ENCODE results near the gene SEPTIN2.
A peak's percentile ranks its signal among the peaks of the same experiment; 100 is the strongest.
"Not testable (repeated sequence)": the region's sequence is repeated elsewhere in the genome, so short reads cannot be mapped to it uniquely, and the experiment has no call there.

The SEPTIN2 gene

GRCh38 chr2:241315093-241315878 is 439 bp upstream of the SEPTIN2 start, which contains the start of gene HDLBP:
TSS of gene HDLBP (minus strand) at chr2:241315672. CDS start at chr2:241266869, 48,803 bp downstream.
- peak; percentile 100 for DNase-seq

- no peak for DNase-seq
These were observed 1.1 kb downstream of the SEPTIN2 start for GRCh38 chr2:241316825-241317224.

- DNase-seq: no peak
These were observed 1.7 kb downstream of the SEPTIN2 start for GRCh38 chr2:241317391-241317790.

- DNase-seq: not testable (repeated sequence)
These were observed 3.1 kb downstream of the SEPTIN2 start for GRCh38 chr2:241318830-241319229.

GRCh38 chr2:241320394-241320793 is 4.7 kb downstream of the SEPTIN2 start:
- DNase-seq: no peak

GRCh38 chr2:241321033-241321432 is 5.3 kb downstream of the SEPTIN2 start:
- no peak for DNase-seq

- DNase-seq: no peak
These were observed 6.2 kb downstream of the SEPTIN2 start for GRCh38 chr2:241321886-241322285.

GRCh38 chr2:241323778-241324177 is 8.1 kb downstream of the SEPTIN2 start:
- no peak for DNase-seq

GRCh38 chr2:241324775-241325174 is 9.1 kb downstream of the SEPTIN2 start:
- DNase-seq: no peak

GRCh38 chr2:241325257-241325656 is 9.5 kb downstream of the SEPTIN2 start:
- no peak for DNase-seq

GRCh38 chr2:241329669-241330615 is 14.2 kb downstream of the SEPTIN2 start:
- no peak for DNase-seq

- no peak for DNase-seq
These were observed 14.9 kb downstream of the SEPTIN2 start for GRCh38 chr2:241330616-241330981.

GRCh38 chr2:241334813-241335212 is 19.1 kb downstream of the SEPTIN2 start:
- no peak for DNase-seq

- DNase-seq: no peak
These were observed 24.3 kb downstream of the SEPTIN2 start for GRCh38 chr2:241339839-241340630.

GRCh38 chr2:241340631-241341163 is 25.0 kb downstream of the SEPTIN2 start:
- no peak for DNase-seq

- DNase-seq: no peak
These were observed 29.4 kb downstream of the SEPTIN2 start for GRCh38 chr2:241344925-241345651.

- DNase-seq: no peak
These were observed 34.2 kb downstream of the SEPTIN2 start for GRCh38 chr2:241349941-241350340.

GRCh38 chr2:241350530-241350877 is 34.8 kb downstream of the SEPTIN2 start:
- no peak for DNase-seq

- no peak for DNase-seq
These were observed 35.3 kb downstream of the SEPTIN2 start for GRCh38 chr2:241350878-241351639.

GRCh38 chr2:241351640-241352031 is 35.9 kb downstream of the SEPTIN2 start:
- no peak for DNase-seq

GRCh38 chr2:241352227-241352626 is 36.5 kb downstream of the SEPTIN2 start:
- no peak for DNase-seq

Data from activated T-cell treated with anti-CD3 and anti-CD28 coated beads for 4 hours (primary cell).